ENCODE measurements around the gene PLA2G6. TPM values are rescaled to one million over a fixed set of nuclear protein-coding genes. Genes with fewer than 3 reads are reported as not detected.

PLA2G6 gene
- polyA plus RNA-seq, 2 of the 4 experiments (the other 2 are of a cell fraction) = 7.4 to 7.6 TPM

DNA sequence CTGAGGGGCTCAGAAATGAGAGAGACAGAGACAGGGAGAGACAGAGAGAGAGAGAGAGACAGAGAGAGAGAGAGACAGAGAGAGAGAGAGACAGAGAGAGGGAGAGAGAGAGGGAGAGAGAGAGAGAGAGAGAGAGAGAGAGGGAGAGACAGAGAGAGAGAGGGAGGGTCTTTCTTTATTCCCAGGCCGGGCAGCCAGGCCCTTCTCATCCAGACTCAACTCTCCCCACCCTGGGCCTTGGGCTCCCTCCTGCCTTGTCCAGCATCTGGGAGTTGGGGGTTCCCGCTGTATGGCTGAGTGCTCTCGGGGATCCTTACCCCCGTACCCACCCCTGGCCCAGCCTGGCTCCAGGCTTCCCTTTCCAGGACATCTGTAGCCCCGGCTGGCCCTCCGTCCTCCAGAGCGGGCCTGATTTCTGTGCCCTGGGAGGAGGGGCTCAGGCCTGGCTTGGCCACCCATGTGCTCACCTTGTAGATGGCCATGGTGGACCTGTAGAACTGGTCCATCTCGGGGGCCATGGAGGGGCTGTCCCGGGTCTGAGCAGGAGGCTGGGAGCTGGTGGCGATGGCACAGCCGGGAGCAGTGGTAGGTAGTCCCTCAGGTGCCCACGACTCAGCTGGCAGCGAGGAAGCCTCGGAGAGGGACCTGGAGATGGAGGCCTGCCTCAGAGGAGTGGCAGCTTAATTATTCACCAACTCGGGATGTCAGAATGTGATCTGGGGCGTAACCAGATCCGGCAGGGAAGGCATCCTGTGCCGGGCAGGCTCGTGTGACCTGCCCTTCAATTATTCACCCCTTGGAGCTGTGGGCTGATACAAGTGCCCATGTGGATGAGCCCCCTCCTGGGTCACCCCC is 71.4 kb downstream of the PLA2G6 start, which contains the start of gene BAIAP2L2:
TSS of gene BAIAP2L2 (minus strand) at position 677 of the 855 bp plus-strand sequence. CDS start at position 518, 159 bp downstream.
- TF ChIP-seq RAD21 (conservative IDR thresholded peaks at IDR 0.05 in 1 of 2, IDR thresholded peaks at IDR 0.05 in 1 of 2) (no peak), RARB (CRISPR knock-in tag; IDR thresholded peaks at IDR 0.05) (no peak), MAFK (IDR thresholded peaks at IDR 0.05; ENCODE audit: partially characterized antibody) (no peak), TFCP2L1 (CRISPR knock-in tag; IDR thresholded peaks at IDR 0.05) (no peak), EP300 (IDR thresholded peaks at IDR 0.05) (no peak), BHLHE40 (IDR thresholded peaks at IDR 0.05; ENCODE audit: low read depth, low read length) (no peak), EHF (CRISPR knock-in tag; IDR thresholded peaks at IDR 0.05) (no peak), HOXB5 (CRISPR knock-in tag; IDR thresholded peaks at IDR 0.05) (no peak), MYC (IDR thresholded peaks at IDR 0.05; ENCODE audit: borderline replicate concordance, low read length) (no peak), POLR2A (IDR thresholded peaks at IDR 0.05; ENCODE audit: low read length) (no peak), CEBPB (IDR thresholded peaks at IDR 0.05) (no peak), JUN (IDR thresholded peaks at IDR 0.05) (0 out of 5 replicates have a peak, but pooled peaks of 1 of the 2 experiments have one; percentile 27), PHF8 (IDR thresholded peaks at IDR 0.05; ENCODE audit: borderline replicate concordance, low read depth) (no peak), NR3C1 (IDR thresholded peaks at IDR 0.05) (no peak), HOXB13 (CRISPR knock-in tag; IDR thresholded peaks at IDR 0.05; ENCODE audit: low read depth) (no peak), HDAC2 (IDR thresholded peaks at IDR 0.05) (no peak), POLR2AphosphoS2 (conservative IDR thresholded peaks at IDR 0.05; ENCODE audit: low read length) (no peak)
- TF ChIP-seq, protein P1, sequence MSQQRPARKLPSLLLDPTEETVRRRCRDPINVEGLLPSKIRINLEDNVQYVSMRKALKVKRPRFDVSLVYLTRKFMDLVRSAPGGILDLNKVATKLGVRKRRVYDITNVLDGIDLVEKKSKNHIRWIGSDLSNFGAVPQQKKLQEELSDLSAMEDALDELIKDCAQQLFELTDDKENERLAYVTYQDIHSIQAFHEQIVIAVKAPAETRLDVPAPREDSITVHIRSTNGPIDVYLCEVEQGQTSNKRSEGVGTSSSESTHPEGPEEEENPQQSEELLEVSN (IDR thresholded peaks at IDR 0.05; ENCODE audit: borderline replicate concordance, low read depth) = peak; percentile 27; the same call in 1 of the 2 replicates
- TF ChIP-seq, protein P2, sequence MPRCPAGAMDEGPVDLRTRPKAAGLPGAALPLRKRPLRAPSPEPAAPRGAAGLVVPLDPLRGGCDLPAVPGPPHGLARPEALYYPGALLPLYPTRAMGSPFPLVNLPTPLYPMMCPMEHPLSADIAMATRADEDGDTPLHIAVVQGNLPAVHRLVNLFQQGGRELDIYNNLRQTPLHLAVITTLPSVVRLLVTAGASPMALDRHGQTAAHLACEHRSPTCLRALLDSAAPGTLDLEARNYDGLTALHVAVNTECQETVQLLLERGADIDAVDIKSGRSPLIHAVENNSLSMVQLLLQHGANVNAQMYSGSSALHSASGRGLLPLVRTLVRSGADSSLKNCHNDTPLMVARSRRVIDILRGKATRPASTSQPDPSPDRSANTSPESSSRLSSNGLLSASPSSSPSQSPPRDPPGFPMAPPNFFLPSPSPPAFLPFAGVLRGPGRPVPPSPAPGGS (IDR thresholded peaks at IDR 0.05) = no peak
- TF ChIP-seq, protein P3, sequence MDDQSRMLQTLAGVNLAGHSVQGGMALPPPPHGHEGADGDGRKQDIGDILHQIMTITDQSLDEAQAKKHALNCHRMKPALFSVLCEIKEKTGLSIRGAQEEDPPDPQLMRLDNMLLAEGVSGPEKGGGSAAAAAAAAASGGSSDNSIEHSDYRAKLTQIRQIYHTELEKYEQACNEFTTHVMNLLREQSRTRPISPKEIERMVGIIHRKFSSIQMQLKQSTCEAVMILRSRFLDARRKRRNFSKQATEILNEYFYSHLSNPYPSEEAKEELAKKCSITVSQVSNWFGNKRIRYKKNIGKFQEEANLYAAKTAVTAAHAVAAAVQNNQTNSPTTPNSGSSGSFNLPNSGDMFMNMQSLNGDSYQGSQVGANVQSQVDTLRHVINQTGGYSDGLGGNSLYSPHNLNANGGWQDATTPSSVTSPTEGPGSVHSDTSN (IDR thresholded peaks at IDR 0.05) = no peak
- TF ChIP-seq, protein P4, sequence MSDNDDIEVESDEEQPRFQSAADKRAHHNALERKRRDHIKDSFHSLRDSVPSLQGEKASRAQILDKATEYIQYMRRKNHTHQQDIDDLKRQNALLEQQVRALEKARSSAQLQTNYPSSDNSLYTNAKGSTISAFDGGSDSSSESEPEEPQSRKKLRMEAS (IDR thresholded peaks at IDR 0.05) = peak; percentile 66
- ChIA-PET POLR2A (interaction anchor here (0.6 kb wide), 1 partner anchor 96 kb away, joined by 3 read pairs; no protein-coding TSS in a partner anchor), CTCF (interaction anchor here (0.7 to 2.6 kb wide), 6 partner anchors 10 to 205 kb away, joined by 3 to 10 read pairs (median 3); no protein-coding TSS in a partner anchor)
- DNase-seq (ENCODE audit: low read depth in 1 of 2, low spot score in 1 of 2) (peak; percentile 78 to 79), ATAC-seq (peak; percentile 66 to 75), FAIRE-seq (no peak)
- Histone ChIP-seq H3K4me1 (peaks cover 52% of the 10 kb centered on the region), H3K4me3 (peak within 1 kb of the TSS; percentile 51), H3K4me2 (peak within 1 kb of the TSS; percentile 99), H3K27ac (peak within 1 kb of the TSS; percentile 91 to 96), H3K9me3 (no peaks in the 10 kb centered on the region)
- 28% methylated on average over 3 of the region's 19 CpGs for WGBS (ENCODE audit: missing lambda C conversion rate)

DNA sequence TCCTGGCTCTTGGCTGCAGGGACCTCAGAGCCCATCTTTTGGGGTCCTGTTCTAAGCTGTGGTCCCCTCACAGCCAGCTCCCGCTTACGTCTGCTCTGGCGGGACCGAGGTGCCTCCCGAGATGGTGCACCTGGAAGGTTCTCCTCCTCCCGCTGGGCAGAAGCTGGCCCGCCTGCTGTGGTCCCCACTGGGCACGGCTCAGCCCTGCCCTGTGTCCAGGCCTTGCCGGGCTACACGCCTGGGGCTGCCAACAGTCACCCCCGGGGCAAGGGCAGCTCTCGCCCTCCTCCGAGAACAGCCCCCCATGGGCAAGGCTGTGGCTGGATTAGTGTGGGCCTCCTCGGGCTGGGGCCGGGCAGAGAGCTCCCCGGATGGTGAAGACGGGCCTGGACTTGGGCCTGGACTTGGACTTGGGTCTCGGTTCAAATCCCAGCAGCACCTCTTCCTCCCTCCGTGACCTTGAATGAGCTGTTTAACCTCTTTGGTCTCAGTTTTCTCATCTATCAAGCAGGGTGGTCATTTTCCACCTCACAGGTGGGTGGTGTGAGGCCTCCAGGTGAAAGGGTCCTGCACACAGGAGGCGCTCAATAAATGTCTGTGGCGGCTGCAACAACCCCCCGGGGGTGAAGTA is 72.1 kb downstream of the PLA2G6 start:
- FAIRE-seq = no peak
- TF ChIP-seq PHF8 (IDR thresholded peaks at IDR 0.05; ENCODE audit: borderline replicate concordance, low read depth) (no peak), FOXS1 (CRISPR knock-in tag; IDR thresholded peaks at IDR 0.05) (no peak), CBX2 (IDR thresholded peaks at IDR 0.05; ENCODE audit: borderline replicate concordance, low read depth) (no peak), FOSB (CRISPR knock-in tag; IDR thresholded peaks at IDR 0.05) (no peak), NR3C1 (IDR thresholded peaks at IDR 0.05) (no peak), HDAC2 (IDR thresholded peaks at IDR 0.05) (no peak), SREBF2 (IDR thresholded peaks at IDR 0.05) (no peak), HOXB5 (CRISPR knock-in tag; IDR thresholded peaks at IDR 0.05) (no peak), NFE2L2 (conservative IDR thresholded peaks at IDR 0.05; ENCODE audit: low read length) (no peak), ZFP36 (IDR thresholded peaks at IDR 0.05; ENCODE audit: borderline replicate concordance, partially characterized antibody) (no peak), JUN (IDR thresholded peaks at IDR 0.05) (no peak)
- TF ChIP-seq, protein P5, sequence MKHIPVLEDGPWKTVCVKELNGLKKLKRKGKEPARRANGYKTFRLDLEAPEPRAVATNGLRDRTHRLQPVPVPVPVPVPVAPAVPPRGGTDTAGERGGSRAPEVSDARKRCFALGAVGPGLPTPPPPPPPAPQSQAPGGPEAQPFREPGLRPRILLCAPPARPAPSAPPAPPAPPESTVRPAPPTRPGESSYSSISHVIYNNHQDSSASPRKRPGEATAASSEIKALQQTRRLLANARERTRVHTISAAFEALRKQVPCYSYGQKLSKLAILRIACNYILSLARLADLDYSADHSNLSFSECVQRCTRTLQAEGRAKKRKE (CRISPR knock-in tag; IDR thresholded peaks at IDR 0.05; ENCODE audit: low read depth) = no peak
- TF ChIP-seq, protein P6, sequence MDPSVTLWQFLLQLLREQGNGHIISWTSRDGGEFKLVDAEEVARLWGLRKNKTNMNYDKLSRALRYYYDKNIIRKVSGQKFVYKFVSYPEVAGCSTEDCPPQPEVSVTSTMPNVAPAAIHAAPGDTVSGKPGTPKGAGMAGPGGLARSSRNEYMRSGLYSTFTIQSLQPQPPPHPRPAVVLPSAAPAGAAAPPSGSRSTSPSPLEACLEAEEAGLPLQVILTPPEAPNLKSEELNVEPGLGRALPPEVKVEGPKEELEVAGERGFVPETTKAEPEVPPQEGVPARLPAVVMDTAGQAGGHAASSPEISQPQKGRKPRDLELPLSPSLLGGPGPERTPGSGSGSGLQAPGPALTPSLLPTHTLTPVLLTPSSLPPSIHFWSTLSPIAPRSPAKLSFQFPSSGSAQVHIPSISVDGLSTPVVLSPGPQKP (IDR thresholded peaks at IDR 0.05; ENCODE audit: low read depth, low read length) = no peak
- TF ChIP-seq, protein P4 (IDR thresholded peaks at IDR 0.05) = no peak
- peaks cover 52% of the 10 kb centered on the region for H3K4me1 ChIP-seq
- ChIA-PET CTCF (interaction anchor here (0.9 to 1.0 kb wide), 2 partner anchors 9 to 11 kb away, joined by 3 read pairs; no protein-coding TSS in a partner anchor), POLR2A (no interaction called here)
- peak in 1 of 2 experiments; percentile 6; a peak in 1 of 6 replicates for ATAC-seq
- WGBS (ENCODE audit: missing lambda C conversion rate) = 74% methylated on average over 9 of the region's 22 CpGs
- DNase-seq (ENCODE audit: low read depth in 1 of 2, low spot score in 1 of 2) = peak in 1 of 2 experiments; percentile 38
- peak overlapping the region; percentile 99; the same call in 2 of the 3 replicates for H3K4me2 ChIP-seq
- H3K27ac ChIP-seq = peak overlapping the region in 1 of 2 experiments; percentile 91; a peak in 1 of 6 replicates
- no peak overlapping the region; the same call in 2 of the 3 replicates for H3K4me3 ChIP-seq
- no peaks in the 10 kb centered on the region for H3K9me3 ChIP-seq
